Omental fat pad (tissue), 4 donors: ENCODE data around the gene KLHL6. TPM values are rescaled to one million over a fixed set of nuclear protein-coding genes. Genes with fewer than 3 reads are reported as not detected.
"Not testable (repeated sequence)": the region's sequence is repeated elsewhere in the genome, so short reads cannot be mapped to it uniquely, and the experiment has no call there.

Experiments
- ATAC-seq: fragments of 150-250 bp; one replicate; pipeline ENCODE4 v1.9.1; 2016; ENCODE audit warnings: mild to moderate bottlenecking, moderate library complexity; ENCODE audit not compliant: low FRiP score
- DNase-seq: peaks from one replicate; pipeline ENCODE4 v3.0.0-alpha.2; 2019; ENCODE audit warnings: low spot score
- total RNA-seq, 4 donors: library from RNA; depleted of rRNA; stranded (reverse); fragments of >200 nt; gene quantifications; one replicate each; pipeline ENCODE4 v1.1.0, GENCODE V29; 2016
- TF ChIP-seq, protein P1 (sequence below), 3 donors: fragments of 450-650 bp; IDR thresholded peaks; one replicate each; pipeline ENCODE4 v1.5.1; 2016 to 2017; ENCODE audit warnings: antibody characterized with exemption in 3 of 3, mild to moderate bottlenecking in 3 of 3, moderate library complexity in 2 of 3

KLHL6 gene
- total RNA-seq, 4 donors from 2014 or later: 3.0 to 21.5 (median 6.5) TPM

GRCh38 chr3:183533412-183534132 is 21.9 kb downstream of the KLHL6 start:
- TF ChIP-seq, protein P1, sequence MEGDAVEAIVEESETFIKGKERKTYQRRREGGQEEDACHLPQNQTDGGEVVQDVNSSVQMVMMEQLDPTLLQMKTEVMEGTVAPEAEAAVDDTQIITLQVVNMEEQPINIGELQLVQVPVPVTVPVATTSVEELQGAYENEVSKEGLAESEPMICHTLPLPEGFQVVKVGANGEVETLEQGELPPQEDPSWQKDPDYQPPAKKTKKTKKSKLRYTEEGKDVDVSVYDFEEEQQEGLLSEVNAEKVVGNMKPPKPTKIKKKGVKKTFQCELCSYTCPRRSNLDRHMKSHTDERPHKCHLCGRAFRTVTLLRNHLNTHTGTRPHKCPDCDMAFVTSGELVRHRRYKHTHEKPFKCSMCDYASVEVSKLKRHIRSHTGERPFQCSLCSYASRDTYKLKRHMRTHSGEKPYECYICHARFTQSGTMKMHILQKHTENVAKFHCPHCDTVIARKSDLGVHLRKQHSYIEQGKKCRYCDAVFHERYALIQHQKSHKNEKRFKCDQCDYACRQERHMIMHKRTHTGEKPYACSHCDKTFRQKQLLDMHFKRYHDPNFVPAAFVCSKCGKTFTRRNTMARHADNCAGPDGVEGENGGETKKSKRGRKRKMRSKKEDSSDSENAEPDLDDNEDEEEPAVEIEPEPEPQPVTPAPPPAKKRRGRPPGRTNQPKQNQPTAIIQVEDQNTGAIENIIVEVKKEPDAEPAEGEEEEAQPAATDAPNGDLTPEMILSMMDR (IDR thresholded peaks at IDR 0.05): no peak
- no peak for ATAC-seq
- DNase-seq: no peak

DNA sequence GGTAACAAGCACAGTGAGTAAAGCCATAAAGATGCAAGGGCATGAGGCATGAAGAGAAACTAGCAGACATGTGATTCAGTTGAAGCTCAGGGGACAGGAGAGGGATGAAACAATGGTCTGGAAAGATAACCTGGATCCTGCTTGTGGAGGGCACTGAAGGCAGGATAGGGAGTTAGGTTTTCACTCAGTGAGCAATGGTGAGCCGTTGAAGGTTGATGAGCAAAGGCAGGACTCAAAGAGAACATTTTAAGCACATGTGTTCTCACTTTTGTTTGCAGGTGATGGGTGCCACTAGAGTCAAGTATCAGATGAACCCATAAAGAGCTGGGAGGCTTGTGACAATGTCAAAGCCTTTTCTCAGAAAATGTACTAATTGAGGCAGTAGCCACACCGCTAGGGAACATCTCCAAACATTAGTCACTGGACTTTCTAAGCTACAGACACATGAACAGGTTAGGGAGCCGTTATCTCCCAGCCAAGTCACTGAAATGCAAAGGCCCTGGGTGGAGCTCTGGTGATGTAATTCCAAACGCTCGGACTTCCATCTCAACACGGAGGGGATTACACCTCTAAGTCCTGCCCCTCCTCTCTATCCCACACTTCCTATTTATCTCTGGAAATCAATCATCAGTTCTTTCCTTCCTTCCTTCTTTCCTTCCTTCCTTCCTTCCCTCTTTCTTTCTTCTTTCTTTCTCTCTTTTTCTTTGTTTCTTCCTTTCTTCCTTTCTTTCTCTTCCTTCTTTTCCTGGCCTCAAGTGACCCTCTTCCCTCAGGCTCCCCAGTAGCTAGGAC is 22.7 kb downstream of the KLHL6 start:
- no peak for ATAC-seq
- DNase-seq: no peak
- TF ChIP-seq, protein P1 (IDR thresholded peaks at IDR 0.05): no peak

GRCh38 chr3:183529717-183530116 is 25.8 kb downstream of the KLHL6 start:
- TF ChIP-seq, protein P1 (IDR thresholded peaks at IDR 0.05): no peak
- DNase-seq (no peak), ATAC-seq (no peak)

- ATAC-seq (no peak), DNase-seq (no peak)
Observed at GRCh38 chr3:183529185-183529584, 26.3 kb downstream of the KLHL6 start.

DNA sequence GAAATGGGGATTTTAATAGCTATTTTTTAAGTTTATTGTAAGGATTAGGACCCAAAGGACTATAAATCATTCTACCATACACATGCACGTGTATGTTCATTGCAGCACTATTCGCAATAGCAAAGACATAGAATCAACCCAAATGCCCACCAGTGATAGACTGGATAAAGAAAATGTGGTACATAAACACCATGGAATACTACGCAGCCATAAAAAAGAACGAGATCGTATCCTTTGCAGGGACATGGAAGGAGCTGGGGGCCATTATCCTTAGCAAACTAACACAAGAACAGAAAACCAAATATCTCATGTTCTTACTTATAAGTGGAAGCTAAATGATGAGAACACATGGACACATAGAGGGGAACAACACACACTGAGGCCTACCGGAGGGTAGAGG is 26.7 kb downstream of the KLHL6 start:
- not testable (repeated sequence) for ATAC-seq, DNase-seq

More at GRCh38 chr3:183529185-183529584, 26.3 kb downstream of the KLHL6 start:
- TF ChIP-seq, protein P1 (IDR thresholded peaks at IDR 0.05): no peak

DNA sequence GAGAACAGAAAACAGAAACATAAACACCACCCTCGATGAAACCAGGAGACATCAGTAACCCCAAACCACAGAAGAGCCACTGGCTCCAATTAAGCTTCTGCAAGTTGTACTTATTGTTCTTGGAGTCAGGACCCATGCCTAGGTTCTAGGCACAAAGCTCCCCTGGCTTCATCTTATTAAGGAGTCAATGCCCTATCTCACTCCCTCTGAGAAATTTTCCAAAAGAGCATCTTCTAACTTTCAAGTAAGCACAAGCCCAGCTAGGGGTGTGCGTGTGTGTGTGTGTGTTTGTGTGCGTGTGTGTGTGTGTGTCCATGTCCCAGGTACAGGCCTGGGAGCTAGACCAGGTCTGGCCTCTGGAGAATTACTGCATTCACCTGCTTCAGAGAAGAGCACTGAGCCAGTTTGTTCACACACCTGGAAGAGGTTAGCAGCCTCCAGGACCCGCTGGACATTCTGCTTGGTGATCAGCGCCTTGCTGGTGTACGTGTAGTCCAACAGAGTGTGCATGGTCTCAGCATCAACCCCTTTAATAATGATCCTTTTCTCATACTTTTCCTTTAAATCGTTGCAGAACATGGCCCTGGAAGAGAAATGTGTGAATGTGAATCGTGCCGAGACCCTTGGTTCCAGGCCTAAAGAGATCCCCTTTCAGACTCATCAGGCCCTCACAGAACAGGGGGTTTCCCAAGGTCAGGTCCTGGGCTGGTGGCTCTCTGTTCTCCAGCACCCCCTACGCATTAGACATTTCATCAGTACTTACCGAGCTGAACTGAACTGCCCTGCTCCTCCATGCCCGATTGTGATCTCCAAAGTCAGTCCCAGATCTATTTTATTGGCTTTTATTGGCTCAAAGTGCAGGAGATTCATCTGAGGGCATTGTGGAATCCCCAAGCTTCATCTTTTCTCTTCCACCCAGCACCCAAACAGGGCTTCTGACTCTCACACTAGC is 27.8 kb downstream of the KLHL6 start:
- TF ChIP-seq, protein P1 (IDR thresholded peaks at IDR 0.05): no peak
- DNase-seq (no peak), ATAC-seq (no peak)
